ENCODE data around the gene ALPI.
"Not testable (repeated sequence)": the region's sequence is repeated elsewhere in the genome, so short reads cannot be mapped to it uniquely, and the experiment has no call there.

ALPI gene

DNA sequence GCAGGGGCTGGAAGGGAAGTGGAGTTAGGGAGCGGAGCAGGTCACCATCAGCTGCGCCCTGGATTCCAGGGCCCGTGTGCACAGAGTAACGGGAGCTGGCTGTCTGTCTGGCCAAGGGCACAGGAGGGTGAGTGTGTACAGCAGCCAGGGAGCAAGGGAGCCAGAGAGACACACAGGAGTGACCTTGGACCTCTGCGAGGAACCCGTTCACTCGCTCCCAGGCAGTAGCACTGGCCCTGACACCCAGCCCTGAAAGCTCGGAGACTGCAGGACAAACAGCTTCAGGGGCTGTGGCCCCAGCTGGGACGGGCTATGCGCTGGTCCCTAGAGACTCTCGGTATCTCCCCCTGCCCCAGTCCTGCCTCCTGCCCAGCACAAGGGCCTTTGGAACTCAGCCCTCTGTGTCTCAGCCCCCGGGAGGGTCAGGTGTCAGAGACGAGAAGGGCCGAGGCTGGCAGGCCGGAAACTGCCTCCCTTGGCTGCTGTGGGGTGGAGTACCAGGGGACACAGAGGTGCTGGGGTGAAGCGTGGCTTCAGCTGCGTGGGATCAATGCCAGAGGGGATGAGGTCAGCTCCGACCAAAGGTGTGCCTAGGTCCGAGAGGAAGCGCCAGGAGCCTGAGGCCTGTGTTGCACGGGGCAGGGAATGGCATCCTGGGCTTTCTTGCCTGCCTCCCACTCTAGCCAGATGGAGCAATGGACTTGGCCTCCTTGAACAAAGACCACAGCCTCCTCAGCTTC, 12.1 kb upstream of the ALPI start:
- not testable (repeated sequence) for DNase-seq

GRCh38 chr2:232444409-232445148, 11.4 kb upstream of the ALPI start:
- DNase-seq, result peak in 3 of 4 experiments; percentile 29 to 65 (median 42)

GRCh38 chr2:232445149-232445885, 10.6 kb upstream of the ALPI start:
- not testable (repeated sequence) for DNase-seq

DNA sequence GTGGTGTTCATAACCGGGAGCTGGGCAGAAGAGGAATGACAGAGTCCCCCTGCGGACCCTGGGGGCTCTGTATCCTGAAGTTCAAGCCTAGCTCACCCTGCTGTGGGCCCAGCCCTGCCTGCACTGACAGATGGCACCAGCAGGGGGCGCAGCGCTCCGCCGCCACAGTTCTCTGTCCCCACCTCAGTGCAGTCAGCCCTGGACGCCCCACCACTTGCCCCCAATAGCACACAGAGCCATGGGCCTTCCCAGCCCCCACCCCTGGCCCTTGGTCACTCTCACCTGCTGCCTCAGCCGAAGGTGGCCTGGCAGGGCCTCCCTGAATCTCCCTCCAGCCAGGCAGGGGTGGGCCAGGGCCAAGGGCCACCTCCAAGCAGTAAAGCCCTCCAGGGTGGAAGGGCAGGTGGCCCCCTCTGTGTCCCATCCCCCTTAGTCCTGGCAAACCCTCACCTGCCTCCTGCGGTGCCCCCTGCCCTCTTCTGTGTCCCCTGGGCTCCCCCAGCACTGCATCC, 9.6 kb upstream of the ALPI start:
- not testable (repeated sequence) for DNase-seq

DNA sequence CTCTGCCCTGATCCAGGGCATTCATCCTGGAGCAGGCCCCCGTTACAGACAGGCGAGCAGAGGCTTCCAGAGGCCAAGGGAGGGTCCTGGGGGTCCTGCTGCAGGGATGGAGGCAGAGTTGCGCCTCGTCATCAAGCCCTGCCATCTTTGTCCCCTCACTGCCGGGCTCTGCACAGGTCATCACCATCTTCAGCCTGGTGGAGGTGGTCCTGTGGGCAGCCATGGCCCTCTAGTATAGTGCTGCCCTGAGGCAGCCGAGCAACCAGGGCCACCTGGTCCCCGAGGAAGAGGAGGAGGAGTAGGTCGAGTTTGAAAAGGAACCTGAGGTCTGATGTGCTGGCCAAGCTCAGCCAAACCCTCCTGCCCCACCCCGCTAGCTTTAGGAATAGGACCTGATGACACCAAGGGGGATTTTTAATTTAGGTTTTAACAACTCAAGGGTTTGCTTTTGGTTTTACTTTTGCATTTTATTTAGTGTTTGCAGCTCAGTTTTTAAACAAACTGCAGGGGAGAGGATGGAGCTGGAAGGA, 8.8 kb upstream of the ALPI start:
- no peak for DNase-seq

GRCh38 chr2:232447638-232448303, 8.2 kb upstream of the ALPI start:
- no peak for DNase-seq

DNA sequence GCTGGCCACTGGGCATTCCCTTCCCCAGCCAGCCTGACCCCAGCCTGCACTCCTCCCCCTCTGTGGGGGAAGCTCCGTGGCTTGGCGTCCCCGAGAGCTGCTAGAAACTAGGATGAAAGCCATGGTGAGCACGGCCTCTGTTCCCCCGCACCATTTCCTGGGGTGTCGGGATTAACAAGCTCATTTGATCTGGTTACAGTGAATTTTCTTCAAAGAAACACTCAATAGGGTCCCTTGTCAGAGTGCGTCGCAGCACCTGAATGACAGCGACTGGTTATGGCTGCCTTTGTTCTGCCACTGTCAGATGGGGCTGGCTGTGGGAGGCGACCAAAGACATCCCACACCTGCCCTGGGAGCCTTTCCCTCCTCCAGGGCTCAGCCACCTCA, 7.7 kb upstream of the ALPI start:
- DNase-seq, result no peak

DNA sequence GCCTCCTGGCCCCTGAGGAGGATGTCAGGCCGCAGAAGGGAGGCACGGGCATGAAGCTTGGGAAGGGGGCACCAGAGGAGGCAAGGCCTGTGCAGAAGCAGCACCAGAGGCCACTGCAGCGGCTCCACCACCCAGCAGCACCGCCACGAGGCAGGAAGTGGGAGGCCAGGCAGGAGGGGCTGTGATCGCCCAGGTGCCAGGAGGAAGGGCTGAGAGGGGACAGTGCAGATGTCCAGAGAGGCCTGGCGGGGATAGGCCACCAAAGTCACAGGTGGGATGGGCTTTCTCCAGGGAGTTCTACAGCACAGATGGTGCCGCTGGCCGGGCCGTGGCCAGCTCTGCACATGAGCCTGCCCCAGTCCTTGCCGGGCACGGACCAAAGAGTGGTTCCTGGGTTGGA, 6.0 kb upstream of the ALPI start:
- no peak for DNase-seq

- not testable (repeated sequence) for DNase-seq
Observed at GRCh38 chr2:232451645-232452044, 4.3 kb upstream of the ALPI start.

DNA sequence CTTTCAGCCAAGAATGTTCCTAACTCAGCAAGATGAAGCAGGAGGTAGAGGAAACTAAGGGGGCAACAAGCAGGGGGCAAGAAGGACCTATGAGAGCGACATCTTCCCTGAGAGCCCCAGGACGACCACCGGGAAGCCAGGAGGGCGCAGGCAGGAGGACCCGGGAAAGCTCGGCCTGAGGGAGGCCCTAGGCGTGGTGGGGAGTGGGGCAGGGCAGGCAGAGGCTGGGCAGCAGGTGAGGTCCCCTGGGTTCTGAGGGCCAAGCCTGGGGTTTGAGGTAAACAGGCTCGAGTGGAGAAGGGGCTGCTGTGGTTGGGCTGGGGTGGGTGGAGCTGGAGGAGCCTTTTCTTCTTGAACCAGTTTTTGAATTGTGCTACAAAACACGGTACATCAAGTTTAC, 1.3 kb upstream of the ALPI start:
- no peak for DNase-seq

- DNase-seq, result no peak
Observed at GRCh38 chr2:232456296-232457120, 555 bp downstream of the ALPI start.

DNA sequence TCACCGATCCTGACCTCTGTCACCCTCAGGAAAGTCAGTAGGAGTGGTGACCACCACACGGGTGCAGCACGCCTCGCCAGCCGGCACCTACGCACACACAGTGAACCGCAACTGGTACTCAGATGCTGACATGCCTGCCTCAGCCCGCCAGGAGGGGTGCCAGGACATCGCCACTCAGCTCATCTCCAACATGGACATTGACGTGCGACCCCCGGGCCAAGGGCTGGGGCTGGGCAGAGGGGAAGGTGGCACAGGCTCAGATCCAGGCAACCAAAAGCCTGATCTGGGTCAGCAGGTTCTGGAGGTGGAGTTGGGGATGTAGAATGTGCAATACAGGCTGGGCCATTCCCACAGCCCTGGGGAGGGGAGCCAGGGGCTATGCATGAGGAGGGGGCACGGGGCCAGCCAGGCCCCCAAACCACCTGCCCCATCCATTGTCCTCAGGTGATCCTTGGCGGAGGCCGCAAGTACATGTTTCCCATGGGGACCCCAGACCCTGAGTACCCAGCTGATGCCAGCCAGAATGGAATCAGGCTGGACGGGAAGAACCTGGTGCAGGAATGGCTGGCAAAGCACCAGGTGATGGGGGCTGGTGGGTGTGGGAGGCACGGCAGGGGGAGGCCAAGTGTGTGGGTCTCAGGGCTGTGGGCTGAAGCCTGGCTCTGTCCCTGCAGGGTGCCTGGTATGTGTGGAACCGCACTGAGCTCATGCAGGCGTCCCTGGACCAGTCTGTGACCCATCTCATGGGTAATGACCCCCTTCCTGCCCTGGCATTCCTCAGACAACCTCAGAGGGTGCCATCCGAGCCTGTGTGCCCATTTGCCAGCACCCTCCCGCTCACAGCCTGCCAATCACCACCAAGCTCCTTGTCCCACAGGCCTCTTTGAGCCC, 1.4 kb downstream of the ALPI start:
- no peak for DNase-seq

DNA sequence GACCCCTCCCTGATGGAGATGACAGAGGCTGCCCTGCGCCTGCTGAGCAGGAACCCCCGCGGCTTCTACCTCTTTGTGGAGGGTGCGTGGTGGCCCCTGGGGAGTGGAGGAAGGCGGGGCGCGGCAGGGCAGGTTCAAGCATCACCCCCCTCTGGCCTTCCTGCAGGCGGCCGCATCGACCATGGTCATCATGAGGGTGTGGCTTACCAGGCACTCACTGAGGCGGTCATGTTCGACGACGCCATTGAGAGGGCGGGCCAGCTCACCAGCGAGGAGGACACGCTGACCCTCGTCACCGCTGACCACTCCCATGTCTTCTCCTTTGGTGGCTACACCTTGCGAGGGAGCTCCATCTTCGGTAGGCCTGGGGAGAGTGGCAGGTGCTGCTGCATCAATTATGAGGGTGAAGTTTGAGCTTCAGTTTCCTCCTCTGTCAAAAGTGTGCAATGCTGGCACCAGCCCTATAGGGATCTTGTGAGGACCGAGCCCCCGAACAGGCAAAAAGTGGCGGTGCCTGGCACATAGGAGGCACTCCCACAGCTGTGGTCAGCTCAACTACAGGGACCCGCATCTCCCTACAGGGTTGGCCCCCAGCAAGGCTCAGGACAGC, 2.2 kb downstream of the ALPI start:
- no peak for DNase-seq

DNA sequence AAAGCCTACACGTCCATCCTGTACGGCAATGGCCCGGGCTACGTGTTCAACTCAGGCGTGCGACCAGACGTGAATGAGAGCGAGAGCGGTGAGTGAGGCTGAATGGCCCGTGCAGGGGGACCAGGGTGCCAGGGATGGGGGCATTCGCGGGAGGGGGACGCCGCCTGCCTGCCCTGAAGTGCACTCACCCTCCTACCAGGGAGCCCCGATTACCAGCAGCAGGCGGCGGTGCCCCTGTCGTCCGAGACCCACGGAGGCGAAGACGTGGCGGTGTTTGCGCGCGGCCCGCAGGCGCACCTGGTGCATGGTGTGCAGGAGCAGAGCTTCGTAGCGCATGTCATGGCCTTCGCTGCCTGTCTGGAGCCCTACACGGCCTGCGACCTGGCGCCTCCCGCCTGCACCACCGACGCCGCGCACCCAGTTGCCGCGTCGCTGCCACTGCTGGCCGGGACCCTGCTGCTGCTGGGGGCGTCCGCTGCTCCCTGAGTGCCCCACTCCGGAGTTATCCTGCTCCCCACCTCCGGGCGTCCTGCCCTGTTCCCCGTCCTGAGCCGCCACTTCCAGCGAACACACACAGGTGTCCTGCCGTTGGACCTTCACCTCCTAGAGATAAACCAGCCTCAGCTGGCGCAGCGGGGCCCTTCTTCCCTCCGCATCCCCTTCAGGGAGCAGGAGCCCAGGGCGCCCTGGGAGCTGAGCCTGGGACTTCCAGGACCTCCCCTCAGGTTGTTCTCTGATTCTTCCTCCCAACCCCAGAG, 2.9 kb downstream of the ALPI start:
- no peak for DNase-seq

GRCh38 chr2:232459419-232460035, 3.6 kb downstream of the ALPI start:
- DNase-seq, result no peak

DNA sequence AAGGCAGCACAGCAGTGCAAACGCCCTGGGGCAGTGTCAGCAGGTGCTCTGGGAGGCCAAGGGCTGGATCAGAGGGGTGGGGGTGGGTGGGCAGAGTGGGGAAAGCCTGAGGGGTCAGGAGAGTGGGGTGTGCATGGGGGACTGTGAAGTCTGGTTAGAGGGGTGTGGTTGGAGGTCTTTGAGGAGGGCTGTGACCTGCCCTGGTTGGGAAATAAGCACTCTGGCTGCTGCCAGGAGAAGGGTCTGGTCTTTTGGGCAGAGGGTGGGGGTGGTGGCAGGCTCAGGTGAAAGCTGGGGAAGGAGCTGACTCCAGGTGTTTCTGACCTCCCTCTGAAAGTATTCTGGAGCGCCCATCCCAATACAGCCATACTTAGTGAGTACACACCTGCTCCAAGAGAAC, 4.2 kb downstream of the ALPI start:
- no peak for DNase-seq

DNA sequence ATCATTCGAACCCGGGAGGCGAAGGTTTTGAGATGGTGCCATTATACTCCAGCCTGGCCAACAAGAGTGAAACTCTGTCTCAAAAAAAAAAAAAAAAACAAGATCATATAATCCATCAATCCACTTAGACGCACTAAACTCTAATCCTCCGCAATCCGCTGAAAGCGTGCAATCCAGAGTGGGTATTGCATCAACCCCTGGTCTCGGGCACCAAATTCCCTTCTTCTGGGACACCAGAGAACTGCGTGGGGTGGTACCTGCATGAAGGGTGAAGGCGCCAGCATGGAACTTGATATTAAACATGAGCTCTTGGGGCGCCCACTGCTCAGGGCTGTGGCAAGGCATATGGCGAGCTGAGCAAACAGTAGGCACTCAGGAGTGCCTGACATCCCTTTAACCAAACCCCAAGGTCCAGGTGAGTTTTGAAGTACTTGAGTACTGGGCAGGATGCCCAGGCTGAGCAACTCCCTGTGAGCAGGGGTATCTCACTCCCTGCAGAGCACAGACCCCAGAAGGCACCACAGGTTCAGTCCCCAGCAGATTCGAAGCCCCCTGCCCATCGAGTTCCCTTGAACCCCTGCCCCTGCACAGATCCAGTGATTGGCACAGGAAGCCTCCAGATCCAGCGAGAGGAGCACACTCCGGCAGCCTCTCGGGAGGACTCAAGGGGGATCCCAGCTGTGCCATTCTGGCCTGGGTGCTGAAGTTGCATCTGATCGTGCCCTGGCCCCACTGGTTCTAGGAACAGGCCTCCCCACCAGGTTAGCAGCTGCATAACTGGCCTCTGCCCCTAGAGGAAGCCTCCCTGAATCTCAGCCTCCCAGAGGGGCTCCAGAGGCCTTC, 8.0 kb downstream of the ALPI start:
- DNase-seq, result no peak

DNA sequence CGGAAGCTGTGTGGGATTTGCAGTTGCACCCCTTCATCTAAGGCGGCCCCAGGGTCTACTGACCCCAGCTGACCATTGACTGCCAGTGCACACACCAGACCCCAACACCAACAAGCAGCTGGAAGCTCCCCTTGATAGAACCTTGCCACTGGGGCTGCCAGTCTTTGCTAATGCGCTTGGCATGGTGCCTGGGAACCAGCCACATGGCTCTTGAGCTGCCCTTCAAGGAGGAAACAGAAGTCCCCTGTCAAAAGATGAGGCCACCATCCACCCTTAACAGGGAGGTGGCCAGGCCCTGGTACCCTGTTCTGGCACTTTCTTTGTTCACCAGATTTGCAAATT, 8.6 kb downstream of the ALPI start:
- no peak for DNase-seq

Data from activated CD4-positive, CD25-positive, alpha-beta regulatory T cell (primary cell).